Peyer's patch (tissue), 4 donors: ENCODE results near the gene ACER3. TPM values are rescaled to one million over a fixed set of nuclear protein-coding genes. Genes with fewer than 3 reads are reported as not detected.

ENCODE experiments used
- DNase-seq, 3 donors: peaks; one replicate each; pipeline ENCODE4 v3.0.0-alpha.2; 2017 to 2019
- H3K27ac ChIP-seq, 4 donors: fragments of 200-600 bp; sonication (generic); one replicate each; pipeline ENCODE4 v1.5.1; 2016 to 2019
- H3K27me3 ChIP-seq, 2 donors: fragments of 200-600 bp; sonication (generic); one replicate each; pipeline ENCODE4 v1.5.1; 2019
- H3K36me3 ChIP-seq, 3 donors: fragments of 200-600 bp; sonication (generic); one replicate each; pipeline ENCODE4 v1.5.1; 2016 to 2019
- H3K4me1 ChIP-seq, 4 donors: fragments of 200-600 bp; sonication (generic); one replicate each; pipeline ENCODE4 v1.5.1; 2016 to 2019
- H3K4me3 ChIP-seq, 4 donors: fragments of 200-600 bp; sonication (generic); 1 replicate in 3 of 4; 2 replicates in 1 of 4; pipeline ENCODE4 v1.5.1; 2016 to 2019; ENCODE audit warnings: mild to moderate bottlenecking in 1 of 4
- H3K9me3 ChIP-seq, 4 donors: fragments of 200-600 bp; sonication (generic); one replicate each; pipeline ENCODE4 v1.5.1; 2016 to 2019; ENCODE audit warnings: mild to moderate bottlenecking in 1 of 4
- POLR2A ChIP-seq, 2 donors: fragments of 450-650 bp; IDR thresholded peaks; one replicate each; pipeline ENCODE4 v1.5.1; 2017; ENCODE audit warnings: antibody characterized with exemption in 2 of 2, mild to moderate bottlenecking in 2 of 2, moderate library complexity in 2 of 2
- total RNA-seq, 4 donors: library from RNA; depleted of rRNA; stranded (reverse); fragments of >200 nt; gene quantifications; one replicate each; pipeline ENCODE4 v1.1.0, GENCODE V29; 2016
- TF ChIP-seq, protein P1 (sequence below), 6 experiments: fragments of 450-650 bp in 4 of 6; fragments of 200-600 bp in 2 of 6; sonication (generic) in 1 of 6; IDR thresholded peaks; one replicate each; pipeline ENCODE4 v1.5.1; 2017 to 2019; ENCODE audit warnings: antibody characterized with exemption in 6 of 6, mild to moderate bottlenecking in 3 of 6, moderate library complexity in 1 of 6

The ACER3 gene
- total RNA-seq, 4 donors from 2014 or later: 13.2 to 25.5 (median 19.8) TPM

DNA sequence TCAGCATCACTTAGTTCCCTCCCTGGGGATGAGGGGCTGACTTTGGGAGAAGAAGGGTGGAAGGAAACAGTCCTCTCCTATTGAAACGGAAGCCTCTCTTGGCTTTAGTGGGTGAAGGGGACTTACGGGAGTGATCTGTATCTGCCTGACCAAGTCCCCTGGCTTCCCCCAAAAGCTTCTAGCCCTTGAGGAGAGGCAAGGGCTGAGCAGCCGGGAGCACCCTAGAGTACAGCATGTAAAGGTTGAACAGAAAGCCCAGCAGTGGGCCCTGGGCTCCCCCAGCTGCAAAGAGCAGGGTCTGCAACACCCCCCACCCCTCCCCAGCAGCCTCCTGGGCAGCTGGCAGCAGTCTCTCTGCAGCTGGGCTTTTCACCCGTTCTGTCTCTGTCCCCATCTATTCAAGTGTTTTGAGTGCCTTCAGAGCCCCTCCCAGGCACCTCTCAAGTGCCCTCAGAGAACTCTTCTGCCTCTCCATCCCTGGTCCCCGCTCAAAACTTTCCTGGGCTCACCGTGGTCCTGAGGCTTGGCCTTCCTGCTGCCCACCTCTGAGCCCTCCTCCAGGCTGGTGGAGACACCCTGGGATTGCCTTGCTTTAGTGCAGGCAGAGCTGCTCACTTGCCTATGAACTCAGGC, 208.7 kb downstream of the ACER3 start:
- Histone ChIP-seq H3K27ac (peak overlapping the region in 1 of 4 donors; percentile 92), H3K4me3 (peak overlapping the region in 1 of 4 donors; percentile 82), H3K27me3 (no peaks in the 10 kb centered on the region), H3K9me3 (no peaks in the 10 kb centered on the region), H3K4me1 (peaks cover 8 to 75% (median 15%) of the 10 kb centered on the region in 4 donors), H3K36me3 (no peaks in the 10 kb centered on the region)
- TF ChIP-seq POLR2A (IDR thresholded peaks at IDR 0.05): no peak
- TF ChIP-seq, protein P1, sequence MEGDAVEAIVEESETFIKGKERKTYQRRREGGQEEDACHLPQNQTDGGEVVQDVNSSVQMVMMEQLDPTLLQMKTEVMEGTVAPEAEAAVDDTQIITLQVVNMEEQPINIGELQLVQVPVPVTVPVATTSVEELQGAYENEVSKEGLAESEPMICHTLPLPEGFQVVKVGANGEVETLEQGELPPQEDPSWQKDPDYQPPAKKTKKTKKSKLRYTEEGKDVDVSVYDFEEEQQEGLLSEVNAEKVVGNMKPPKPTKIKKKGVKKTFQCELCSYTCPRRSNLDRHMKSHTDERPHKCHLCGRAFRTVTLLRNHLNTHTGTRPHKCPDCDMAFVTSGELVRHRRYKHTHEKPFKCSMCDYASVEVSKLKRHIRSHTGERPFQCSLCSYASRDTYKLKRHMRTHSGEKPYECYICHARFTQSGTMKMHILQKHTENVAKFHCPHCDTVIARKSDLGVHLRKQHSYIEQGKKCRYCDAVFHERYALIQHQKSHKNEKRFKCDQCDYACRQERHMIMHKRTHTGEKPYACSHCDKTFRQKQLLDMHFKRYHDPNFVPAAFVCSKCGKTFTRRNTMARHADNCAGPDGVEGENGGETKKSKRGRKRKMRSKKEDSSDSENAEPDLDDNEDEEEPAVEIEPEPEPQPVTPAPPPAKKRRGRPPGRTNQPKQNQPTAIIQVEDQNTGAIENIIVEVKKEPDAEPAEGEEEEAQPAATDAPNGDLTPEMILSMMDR (IDR thresholded peaks at IDR 0.05): no peak
- peak in 1 of 3 donors; percentile 37 for DNase-seq

DNA sequence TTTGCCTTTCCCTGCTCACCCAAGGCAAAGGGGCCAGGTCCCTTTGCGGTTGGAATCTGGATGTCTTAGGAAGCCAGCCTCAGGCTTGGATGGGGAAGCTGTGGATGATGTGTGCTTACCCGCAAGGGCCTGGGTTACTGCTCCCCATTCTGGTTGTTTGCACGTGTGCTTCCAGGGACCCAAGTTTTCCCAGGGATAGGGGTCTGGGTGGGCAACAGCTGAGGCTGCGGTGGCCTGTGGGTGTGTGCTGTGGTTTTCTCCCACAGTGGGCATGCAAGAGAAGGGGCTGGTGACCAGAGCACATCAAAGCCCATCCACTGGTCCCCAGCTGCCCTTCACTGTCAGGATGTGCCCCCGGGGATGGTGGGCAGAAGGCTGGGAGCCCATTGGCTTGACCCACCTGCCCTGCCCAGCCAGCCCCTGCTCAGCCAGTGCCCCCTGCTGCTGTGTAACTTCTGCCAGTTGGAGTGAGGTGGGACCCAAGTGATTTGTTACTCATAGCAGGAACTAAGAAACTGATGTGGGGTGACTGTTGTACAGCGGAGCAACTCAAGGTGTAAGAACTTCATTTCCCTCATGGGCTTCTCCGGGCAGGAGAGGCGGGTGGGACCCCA, 209.4 kb downstream of the ACER3 start:
- Histone ChIP-seq H3K4me3 (no peak overlapping the region), H3K27me3 (no peaks in the 10 kb centered on the region), H3K4me1 (peaks cover 8 to 81% (median 18%) of the 10 kb centered on the region in 4 donors), H3K36me3 (no peaks in the 10 kb centered on the region), H3K27ac (peak overlapping the region in 1 of 4 donors; percentile 93), H3K9me3 (no peaks in the 10 kb centered on the region)
- DNase-seq: peak in 1 of 3 donors; percentile 36
- TF ChIP-seq POLR2A (IDR thresholded peaks at IDR 0.05): no peak
- TF ChIP-seq, protein P1 (IDR thresholded peaks at IDR 0.05): no peak

DNA sequence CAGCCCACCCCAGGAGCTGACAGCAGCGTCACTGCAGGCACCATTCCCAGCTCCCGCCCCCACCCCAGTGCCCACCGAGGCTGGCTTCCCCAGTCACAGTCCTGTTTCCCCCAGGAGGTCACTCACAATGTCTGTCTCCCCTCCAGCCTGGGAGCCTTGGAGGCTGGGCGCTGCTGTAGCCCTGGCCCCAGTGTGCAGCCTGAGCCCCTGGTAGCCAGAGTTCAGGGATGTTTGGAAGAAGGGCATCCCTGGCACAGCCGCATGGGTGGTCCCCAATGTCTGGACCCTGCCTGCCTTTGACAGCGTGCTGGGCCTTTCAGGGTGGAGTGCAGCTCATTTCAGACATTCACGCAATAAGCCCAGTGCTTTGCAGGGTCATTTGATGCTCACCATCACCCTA, 210.4 kb downstream of the ACER3 start:
- H3K36me3 ChIP-seq: no peaks in the 10 kb centered on the region
- H3K27ac ChIP-seq: peak overlapping the region in 2 of 4 donors; percentile 91 to 93
- DNase-seq: peak in 1 of 3 donors; percentile 39
- no peaks in the 10 kb centered on the region for H3K9me3 ChIP-seq
- peaks cover 6 to 76% (median 19%) of the 10 kb centered on the region in 4 donors for H3K4me1 ChIP-seq
- no peak overlapping the region for H3K4me3 ChIP-seq
- H3K27me3 ChIP-seq: no peaks in the 10 kb centered on the region
- TF ChIP-seq, protein P1 (IDR thresholded peaks at IDR 0.05): no peak
- no peak for TF ChIP-seq POLR2A (IDR thresholded peaks at IDR 0.05)

DNA sequence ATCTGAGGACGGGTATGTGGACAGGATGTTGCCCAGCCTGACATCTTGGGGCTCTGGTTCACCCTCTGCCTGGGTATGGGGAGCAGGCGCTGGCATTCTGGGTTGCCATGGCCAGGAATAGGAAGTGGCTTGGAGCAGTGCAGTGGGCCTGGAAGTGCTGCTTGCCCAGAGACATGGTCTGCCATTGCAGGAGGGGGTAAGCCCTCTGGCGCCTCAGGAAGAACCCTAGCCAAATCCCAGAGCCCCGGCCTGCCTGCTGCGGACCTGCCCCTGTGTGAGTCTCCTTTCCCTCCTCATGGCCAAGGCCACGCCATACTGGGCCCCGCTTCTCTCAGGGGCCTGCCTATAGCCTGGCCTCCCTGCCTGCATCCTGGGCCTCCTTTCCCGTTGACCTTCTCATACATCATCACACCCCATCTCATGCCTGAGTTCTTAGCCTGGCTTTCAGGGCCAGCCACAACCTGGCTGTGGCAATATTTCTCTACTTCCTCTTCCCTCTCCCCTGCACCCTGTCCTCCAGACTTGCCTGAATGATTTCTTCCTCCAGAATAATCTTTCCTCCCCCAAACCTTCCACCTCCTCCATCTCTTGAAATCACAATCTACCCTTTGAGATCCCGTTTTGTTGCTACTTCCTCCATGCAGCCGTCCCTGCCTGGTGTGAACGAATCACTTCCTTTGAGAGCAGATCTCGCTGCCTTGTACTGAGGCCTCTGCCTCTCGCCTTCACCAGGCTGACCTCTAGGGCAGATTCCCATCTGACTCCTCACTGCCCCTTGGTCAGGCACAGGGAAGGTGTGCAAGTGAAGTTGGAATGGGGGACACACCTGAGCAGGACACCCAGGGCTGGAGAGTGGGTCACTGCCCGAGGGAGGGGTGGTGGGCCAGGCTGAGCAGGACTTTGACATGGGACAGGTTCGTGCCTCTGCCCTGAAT, 211.2 kb downstream of the ACER3 start:
- Histone ChIP-seq H3K4me1 (peaks cover 4 to 78% (median 19%) of the 10 kb centered on the region in 4 donors), H3K27me3 (no peaks in the 10 kb centered on the region), H3K36me3 (no peaks in the 10 kb centered on the region), H3K9me3 (no peaks in the 10 kb centered on the region), H3K27ac (peak overlapping the region in 3 of 4 donors; percentile 78 to 93 (median 91)), H3K4me3 (no peak overlapping the region)
- DNase-seq: peak in 2 of 3 donors; percentile 65 to 68
- peak in 1 of 2 donors; percentile 26 for TF ChIP-seq POLR2A (IDR thresholded peaks at IDR 0.05)
- TF ChIP-seq, protein P1 (IDR thresholded peaks at IDR 0.05): peak in 1 of 6 experiments; percentile 3

DNA sequence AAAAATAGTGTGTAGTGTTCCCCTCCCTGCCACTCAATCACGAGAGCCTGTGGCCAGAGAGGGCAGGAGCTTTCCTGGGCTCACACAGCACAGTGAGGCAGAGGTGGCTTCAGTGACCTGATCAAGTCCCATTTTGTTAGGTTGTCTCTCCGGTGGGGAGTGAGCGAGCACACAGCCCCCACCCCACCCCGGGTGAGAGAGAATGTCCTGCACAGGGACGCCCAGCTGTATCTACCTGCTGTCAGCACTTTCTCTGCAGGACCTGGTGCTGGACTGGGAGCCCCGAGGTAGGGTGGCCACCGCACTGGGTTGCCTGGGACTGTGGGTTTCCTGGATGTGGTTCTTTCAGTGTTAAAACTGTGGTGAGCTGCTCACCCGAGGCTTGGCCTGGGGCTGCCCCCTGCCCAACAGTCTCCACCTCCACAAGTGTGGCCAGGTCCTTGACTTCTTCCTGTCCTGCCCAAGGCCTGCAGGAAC, 212.2 kb downstream of the ACER3 start:
- DNase-seq: no peak
- Histone ChIP-seq H3K4me3 (no peak overlapping the region), H3K27ac (peak overlapping the region; percentile 32 to 93 (median 84)), H3K4me1 (peaks cover 0 to 80% (median 19%) of the 10 kb centered on the region in 4 donors), H3K27me3 (no peaks in the 10 kb centered on the region), H3K36me3 (no peaks in the 10 kb centered on the region), H3K9me3 (no peaks in the 10 kb centered on the region)
- TF ChIP-seq, protein P1 (IDR thresholded peaks at IDR 0.05): no peak
